Neuronal stem cell (in vitro differentiated cells): Measurements from ENCODE around the gene NDUFS2.

Experiments
- DNase-seq: peaks from one replicate; pipeline ENCODE4 v3.0.0-alpha.2; 2013; ENCODE audit warnings: low spot score
- H2AFZ ChIP-seq: one replicate; pipeline ENCODE4 v1.6.1; 2013; ENCODE audit warnings: mild to moderate bottlenecking, low read length, inconsistent platforms
- H2AK5ac ChIP-seq: 2 replicates; pipeline ENCODE4 v1.6.1; 2013; ENCODE audit warnings: low read depth, mild to moderate bottlenecking, inconsistent platforms, low read length, moderate library complexity, mixed read lengths
- H2BK120ac ChIP-seq: 2 replicates; pipeline ENCODE4 v1.6.1; 2013; ENCODE audit warnings: low read depth, mild to moderate bottlenecking, inconsistent platforms, low read length, moderate library complexity, mixed read lengths
- H2BK12ac ChIP-seq: one replicate; pipeline ENCODE4 v1.6.1; 2013; ENCODE audit warnings: low read length, inconsistent platforms
- H2BK15ac ChIP-seq: 2 replicates; pipeline ENCODE4 v1.6.1; 2013; ENCODE audit warnings: mild to moderate bottlenecking, low read length, inconsistent platforms, mixed read lengths
- H2BK5ac ChIP-seq: one replicate; pipeline ENCODE4 v1.6.1; 2013; ENCODE audit warnings: inconsistent platforms, mild to moderate bottlenecking, low read length, moderate library complexity
- H3K14ac ChIP-seq: one replicate; pipeline ENCODE4 v1.6.1; 2013; ENCODE audit warnings: low read length, inconsistent platforms
- H3K18ac ChIP-seq: 2 replicates; pipeline ENCODE4 v1.6.1; 2013; ENCODE audit warnings: low read length, inconsistent platforms
- H3K23ac ChIP-seq: 2 replicates; pipeline ENCODE4 v1.6.1; 2013; ENCODE audit warnings: low read depth, mild to moderate bottlenecking, mixed read lengths, low read length, inconsistent platforms; ENCODE audit not compliant: poor library complexity
- H3K27ac ChIP-seq: replicated peaks from 3 replicates; pipeline ENCODE4 v1.5.1; 2013; ENCODE audit warnings: low read length, inconsistent platforms
- H3K27me3 ChIP-seq, 3 experiments: 2 replicates each; pipeline ENCODE4 v1.6.1; 2013; ENCODE audit warnings: low read length in 3 of 3, mild to moderate bottlenecking in 2 of 3, inconsistent platforms in 1 of 3, low read depth in 1 of 3, mixed read lengths in 1 of 3, moderate library complexity in 1 of 3; ENCODE audit not compliant: control insufficient read depth in 3 of 3, insufficient read depth in 3 of 3
- H3K36me3 ChIP-seq, 2 donors: replicated peaks in 1 of 2; 2 replicates each; pipeline ENCODE4 v1.6.1; 2013; ENCODE audit warnings: low read length in 2 of 2; ENCODE audit not compliant: control insufficient read depth in 2 of 2, insufficient read depth in 2 of 2
- H3K4ac ChIP-seq: 2 replicates; pipeline ENCODE4 v1.6.1; 2013; ENCODE audit warnings: inconsistent platforms, mild to moderate bottlenecking, low read length, moderate library complexity
- H3K4me1 ChIP-seq, 2 donors: 1 replicate in 1 of 2; 2 replicates in 1 of 2; pipeline ENCODE4 v1.6.1; 2013; ENCODE audit warnings: low read length in 2 of 2, low read depth in 1 of 2; ENCODE audit not compliant: control insufficient read depth in 2 of 2, insufficient read depth in 1 of 2
- H3K4me2 ChIP-seq: one replicate; pipeline ENCODE4 v1.6.1; 2013; ENCODE audit warnings: mild to moderate bottlenecking, low read length, inconsistent platforms; ENCODE audit not compliant: insufficient read depth, poor library complexity, severe bottlenecking
- H3K4me3 ChIP-seq, 2 donors: 2 replicates each; pipeline ENCODE4 v1.5.1; 2013; ENCODE audit warnings: low read length in 2 of 2, mild to moderate bottlenecking in 2 of 2, inconsistent platforms in 1 of 2, moderate library complexity in 1 of 2
- H3K79me1 ChIP-seq: one replicate; pipeline ENCODE4 v1.6.1; 2013; ENCODE audit warnings: low read depth, mild to moderate bottlenecking, inconsistent platforms, low read length, moderate library complexity
- H3K9ac ChIP-seq: one replicate; pipeline ENCODE4 v1.6.1; 2013; ENCODE audit warnings: mild to moderate bottlenecking, low read depth, low read length, inconsistent platforms; ENCODE audit not compliant: poor library complexity
- H3K9me3 ChIP-seq, 2 donors: replicated peaks in 1 of 2; 2 replicates each; pipeline versions ENCODE3 to v1.6.1; 2013; ENCODE audit warnings: low read length in 2 of 2, mild to moderate bottlenecking in 2 of 2, inconsistent platforms in 1 of 2, low read depth in 1 of 2, mixed read lengths in 1 of 2, moderate library complexity in 1 of 2; ENCODE audit not compliant: control insufficient read depth in 2 of 2, insufficient read depth in 1 of 2
- H4K8ac ChIP-seq: one replicate; pipeline ENCODE4 v1.6.1; 2013; ENCODE audit warnings: low read depth, mild to moderate bottlenecking, inconsistent platforms, low read length, moderate library complexity
- H4K91ac ChIP-seq: one replicate; pipeline ENCODE4 v1.6.1; 2013; ENCODE audit warnings: low read length, low read depth, mild to moderate bottlenecking, inconsistent platforms; ENCODE audit not compliant: poor library complexity
- WGBS, 2 donors: extraction: QIAGEN DNeasy Blood & Tissue Kit; methylation state at CpG; one replicate each; pipeline ENCODE4 v1.1.7; 2013; ENCODE audit warnings: missing lambda C conversion rate in 2 of 2, mixed read lengths in 1 of 2; ENCODE audit not compliant: insufficient read length in 2 of 2, insufficient replicate concordance in 1 of 2; ENCODE audit errors: extremely low coverage in 2 of 2; 5-methylcytosine and 5-hydroxymethylcytosine counted together

NDUFS2 gene

GRCh38 chr1:161207173-161207572 lies 5.0 kb downstream of the NDUFS2 start:
- H3K4me1 ChIP-seq, result no peaks in the 10 kb centered on the region

GRCh38 chr1:161209790-161210409 lies 7.7 kb downstream of the NDUFS2 start:
- Histone ChIP-seq H2BK5ac (no peak overlapping the region), H3K36me3 (peaks cover 47 to 98% of the 10 kb centered on the region in 2 donors), H2AFZ (no peak overlapping the region), H3K23ac (no peak overlapping the region), H3K14ac (no peak overlapping the region), H2BK12ac (no peak overlapping the region), H3K4me1 (no peaks in the 10 kb centered on the region), H3K4ac (no peak overlapping the region), H3K9me3 (no peaks in the 10 kb centered on the region), H3K4me3 (no peak overlapping the region), H3K79me1 (peaks cover 2% of the 10 kb centered on the region), H4K91ac (no peak overlapping the region), H3K9ac (no peak overlapping the region), H2BK120ac (no peak overlapping the region), H3K4me2 (no peak overlapping the region), H4K8ac (no peak overlapping the region), H3K18ac (no peak overlapping the region), H2AK5ac (no peak overlapping the region), H2BK15ac (no peak overlapping the region), H3K27me3 (peaks cover 0 to 2% (median 0%) of the 10 kb centered on the region in 3 experiments), H3K27ac (no peak overlapping the region)
- DNase-seq, result no peak
- WGBS, 2 donors, result no CpG with 5 or more reads among the region's 11 CpGs

More at GRCh38 chr1:161207173-161207572, 5.0 kb downstream of the NDUFS2 start:
- H3K14ac ChIP-seq, result no peak overlapping the region
- no peak overlapping the region for H3K18ac ChIP-seq
- H2AFZ ChIP-seq, result no peak overlapping the region
- no peak overlapping the region for H3K4me2 ChIP-seq
- H4K8ac ChIP-seq, result no peak overlapping the region
- no peak overlapping the region for H2BK15ac ChIP-seq
- peaks cover 32 to 88% of the 10 kb centered on the region in 2 donors for H3K36me3 ChIP-seq
- no peak overlapping the region for H4K91ac ChIP-seq
- H2BK5ac ChIP-seq, result no peak overlapping the region
- no peaks in the 10 kb centered on the region for H3K9me3 ChIP-seq
- H2BK12ac ChIP-seq, result no peak overlapping the region
- H3K27me3 ChIP-seq, result peaks cover 0 to 1% (median 0%) of the 10 kb centered on the region in 3 experiments
- no peak overlapping the region for H3K23ac ChIP-seq
- no peak overlapping the region for H3K9ac ChIP-seq
- no peak for DNase-seq
- H3K4ac ChIP-seq, result no peak overlapping the region
- no CpG with 5 or more reads among the region's 8 CpGs for WGBS, 2 donors
- no peak overlapping the region for H3K27ac ChIP-seq
- no peak overlapping the region for H3K4me3 ChIP-seq
- H2BK120ac ChIP-seq, result no peak overlapping the region
- H3K79me1 ChIP-seq, result peaks cover 2% of the 10 kb centered on the region
- H2AK5ac ChIP-seq, result no peak overlapping the region

- H3K9me3 ChIP-seq, result no peaks in the 10 kb centered on the region
- no peak overlapping the region for H3K4me2 ChIP-seq
- no peak overlapping the region for H2BK15ac ChIP-seq
- H3K9ac ChIP-seq, result no peak overlapping the region
- no peak overlapping the region for H3K14ac ChIP-seq
- H3K27ac ChIP-seq, result no peak overlapping the region
- no CpG with 5 or more reads among the region's 9 CpGs for WGBS, 2 donors
- H4K8ac ChIP-seq, result no peak overlapping the region
- peaks cover 0 to 2% (median 0%) of the 10 kb centered on the region in 3 experiments for H3K27me3 ChIP-seq
- H2BK12ac ChIP-seq, result no peak overlapping the region
- H3K79me1 ChIP-seq, result no peaks in the 10 kb centered on the region
- H3K4me1 ChIP-seq, result peaks cover 4 to 6% of the 10 kb centered on the region in 2 donors
- peaks cover 32 to 59% of the 10 kb centered on the region in 2 donors for H3K36me3 ChIP-seq
- DNase-seq, result no peak
- H2AFZ ChIP-seq, result no peak overlapping the region
- no peak overlapping the region for H3K4ac ChIP-seq
- H4K91ac ChIP-seq, result no peak overlapping the region
- H3K4me3 ChIP-seq, result no peak overlapping the region
- H3K23ac ChIP-seq, result no peak overlapping the region
- H2BK5ac ChIP-seq, result no peak overlapping the region
- H2BK120ac ChIP-seq, result no peak overlapping the region
- no peak overlapping the region for H3K18ac ChIP-seq
- H2AK5ac ChIP-seq, result no peak overlapping the region
Observed at GRCh38 chr1:161214369-161214768, 12.2 kb downstream of the NDUFS2 start.

DNA sequence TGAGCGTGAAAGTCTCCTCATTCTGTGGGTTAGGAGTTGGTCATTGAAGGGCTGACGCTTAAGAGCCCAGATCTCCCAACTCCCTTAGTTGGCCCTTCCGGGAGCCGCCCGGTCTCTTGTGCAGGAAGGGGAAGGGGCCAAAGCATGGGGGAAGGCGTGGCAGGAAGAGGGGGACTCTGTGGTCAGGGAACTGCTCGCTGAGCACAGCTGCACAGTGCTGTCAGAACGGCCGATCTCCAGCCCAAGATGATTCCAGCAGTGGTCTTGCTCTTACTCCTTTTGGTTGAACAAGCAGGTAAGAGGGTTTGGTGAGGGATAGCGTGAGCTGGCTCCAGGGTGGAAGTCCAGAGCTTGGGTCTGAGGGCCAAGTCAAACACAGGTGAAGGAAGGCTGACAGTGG lies 12.9 kb downstream of the NDUFS2 start, which contains the start of gene FCER1G:
FCER1G (plus strand) TSS at position 220 of the 400 bp plus-strand sequence; CDS start at position 247, 27 bp downstream.
- peak within 1 kb of the TSS in 1 of 2 donors; percentile 44 for H3K4me3 ChIP-seq
- H3K18ac ChIP-seq, result no peak within 1 kb of the TSS
- no peak within 1 kb of the TSS for H2BK15ac ChIP-seq
- no peaks in the 10 kb centered on the region for H3K79me1 ChIP-seq
- no peak within 1 kb of the TSS for H3K9ac ChIP-seq
- H3K4me2 ChIP-seq, result no peak within 1 kb of the TSS
- H4K8ac ChIP-seq, result no peak within 1 kb of the TSS
- no peak within 1 kb of the TSS for H2BK120ac ChIP-seq
- DNase-seq, result no peak
- H2AFZ ChIP-seq, result no peak within 1 kb of the TSS
- H3K14ac ChIP-seq, result no peak within 1 kb of the TSS
- no peak within 1 kb of the TSS for H3K23ac ChIP-seq
- no peak within 1 kb of the TSS for H2BK12ac ChIP-seq
- no peak within 1 kb of the TSS for H3K27ac ChIP-seq
- peaks cover 0 to 2% (median 0%) of the 10 kb centered on the region in 3 experiments for H3K27me3 ChIP-seq
- no peak within 1 kb of the TSS for H3K4ac ChIP-seq
- WGBS, 2 donors, result no CpG with 5 or more reads among the region's 10 CpGs
- H2BK5ac ChIP-seq, result no peak within 1 kb of the TSS
- no peak within 1 kb of the TSS for H2AK5ac ChIP-seq
- peaks cover 4 to 6% of the 10 kb centered on the region in 2 donors for H3K4me1 ChIP-seq
- H3K36me3 ChIP-seq, result peaks cover 31 to 52% of the 10 kb centered on the region in 2 donors
- H3K9me3 ChIP-seq, result no peaks in the 10 kb centered on the region
- H4K91ac ChIP-seq, result no peak within 1 kb of the TSS
